Mucosa of rectum (tissue), 2 donors: ENCODE data around the gene SFTPB.

Experiments
- H3K27ac ChIP-seq, 2 donors: one replicate each; pipeline ENCODE4 v1.7.0; 2013; ENCODE audit warnings: inconsistent platforms in 2 of 2, low read depth in 2 of 2, low read length in 2 of 2
- H3K27me3 ChIP-seq, 2 donors: one replicate each; pipeline ENCODE4 v1.7.0; 2013; ENCODE audit warnings: low read length in 2 of 2; ENCODE audit not compliant: control insufficient read depth in 2 of 2, insufficient read depth in 2 of 2
- H3K36me3 ChIP-seq, 2 donors: one replicate each; pipeline ENCODE4 v1.7.0; 2013; ENCODE audit warnings: low read length in 2 of 2; ENCODE audit not compliant: control insufficient read depth in 2 of 2, insufficient read depth in 2 of 2
- H3K4me1 ChIP-seq, 2 donors: one replicate each; pipeline ENCODE4 v1.7.0; 2013; ENCODE audit warnings: low read length in 2 of 2, mild to moderate bottlenecking in 1 of 2; ENCODE audit not compliant: control insufficient read depth in 2 of 2, insufficient read depth in 2 of 2
- H3K4me3 ChIP-seq, 2 donors: one replicate each; pipeline ENCODE4 v1.7.0; 2013; ENCODE audit warnings: low read length in 2 of 2
- H3K9ac ChIP-seq, 2 donors: one replicate each; pipeline ENCODE4 v1.7.0; 2013; ENCODE audit warnings: low read length in 2 of 2, low read depth in 1 of 2, mild to moderate bottlenecking in 1 of 2
- H3K9me3 ChIP-seq, 2 donors: one replicate each; pipeline ENCODE4 v1.7.0; 2013; ENCODE audit warnings: low read length in 2 of 2; ENCODE audit not compliant: control insufficient read depth in 2 of 2
- donor health status: healthy.
- donor health status: Normal muscosa, but diverticular disease.

The SFTPB gene

GRCh38 chr2:85647823-85648526 is 20.0 kb downstream of the SFTPB start:
- H3K4me1 ChIP-seq, result no peaks in the 10 kb centered on the region
- H3K27me3 ChIP-seq, result no peaks in the 10 kb centered on the region
- no peak overlapping the region for H3K9ac ChIP-seq
- peaks cover 57 to 61% of the 10 kb centered on the region in 2 donors for H3K36me3 ChIP-seq
- no peak overlapping the region for H3K4me3 ChIP-seq
- no peaks in the 10 kb centered on the region for H3K9me3 ChIP-seq
- no peak overlapping the region for H3K27ac ChIP-seq

- Histone ChIP-seq H3K27me3 (no peaks in the 10 kb centered on the region), H3K4me1 (no peaks in the 10 kb centered on the region), H3K36me3 (peaks cover 72 to 79% of the 10 kb centered on the region in 2 donors), H3K27ac (no peak overlapping the region), H3K9ac (no peak overlapping the region), H3K4me3 (no peak overlapping the region), H3K9me3 (no peaks in the 10 kb centered on the region)
Observed at GRCh38 chr2:85646166-85646565, 21.8 kb downstream of the SFTPB start.

- Histone ChIP-seq H3K4me3 (no peak overlapping the region), H3K4me1 (no peaks in the 10 kb centered on the region), H3K27ac (no peak overlapping the region), H3K36me3 (peaks cover 79 to 84% of the 10 kb centered on the region in 2 donors), H3K27me3 (no peaks in the 10 kb centered on the region), H3K9ac (no peak overlapping the region), H3K9me3 (no peaks in the 10 kb centered on the region)
Observed at GRCh38 chr2:85644909-85645308, 23.1 kb downstream of the SFTPB start.

- peaks cover 73 to 88% of the 10 kb centered on the region in 2 donors for H3K36me3 ChIP-seq
Observed at GRCh38 chr2:85642725-85643124, 25.3 kb downstream of the SFTPB start.

GRCh38 chr2:85635636-85636035 is 32.4 kb downstream of the SFTPB start:
- Histone ChIP-seq H3K4me1 (no peaks in the 10 kb centered on the region), H3K27ac (no peak overlapping the region), H3K27me3 (no peaks in the 10 kb centered on the region), H3K9ac (no peak overlapping the region), H3K9me3 (no peaks in the 10 kb centered on the region), H3K36me3 (peaks cover 60 to 79% of the 10 kb centered on the region in 2 donors), H3K4me3 (no peak overlapping the region)

More at GRCh38 chr2:85642725-85643124, 25.3 kb downstream of the SFTPB start:
- Histone ChIP-seq H3K4me1 (no peaks in the 10 kb centered on the region), H3K9me3 (no peaks in the 10 kb centered on the region), H3K27ac (no peak overlapping the region), H3K9ac (no peak overlapping the region), H3K27me3 (no peaks in the 10 kb centered on the region), H3K4me3 (no peak overlapping the region)

- Histone ChIP-seq H3K27me3 (no peaks in the 10 kb centered on the region), H3K9ac (no peak overlapping the region), H3K9me3 (no peaks in the 10 kb centered on the region), H3K27ac (no peak overlapping the region), H3K4me1 (no peaks in the 10 kb centered on the region), H3K36me3 (peaks cover 65 to 80% of the 10 kb centered on the region in 2 donors), H3K4me3 (no peak overlapping the region)
Observed at GRCh38 chr2:85635011-85635410, 33.0 kb downstream of the SFTPB start.

GRCh38 chr2:85631316-85631715 is 36.7 kb downstream of the SFTPB start:
- Histone ChIP-seq H3K4me1 (no peaks in the 10 kb centered on the region), H3K36me3 (peaks cover 59 to 66% of the 10 kb centered on the region in 2 donors), H3K9me3 (no peaks in the 10 kb centered on the region), H3K27ac (no peak overlapping the region), H3K4me3 (no peak overlapping the region), H3K9ac (no peak overlapping the region), H3K27me3 (no peaks in the 10 kb centered on the region)

GRCh38 chr2:85628658-85629057 is 39.3 kb downstream of the SFTPB start:
- Histone ChIP-seq H3K36me3 (peaks cover 61 to 66% of the 10 kb centered on the region in 2 donors), H3K4me3 (no peak overlapping the region), H3K9me3 (no peaks in the 10 kb centered on the region), H3K9ac (no peak overlapping the region), H3K4me1 (no peaks in the 10 kb centered on the region), H3K27me3 (no peaks in the 10 kb centered on the region), H3K27ac (no peak overlapping the region)

GRCh38 chr2:85623991-85624390 is 44.0 kb downstream of the SFTPB start:
- Histone ChIP-seq H3K27ac (no peak overlapping the region), H3K9ac (no peak overlapping the region), H3K9me3 (no peaks in the 10 kb centered on the region), H3K4me1 (peaks cover 5% of the 10 kb centered on the region in 2 donors), H3K27me3 (no peaks in the 10 kb centered on the region), H3K36me3 (peaks cover 39 to 65% of the 10 kb centered on the region in 2 donors), H3K4me3 (no peak overlapping the region)

GRCh38 chr2:85621338-85621737 is 46.7 kb downstream of the SFTPB start:
- Histone ChIP-seq H3K27ac (no peak overlapping the region), H3K9ac (no peak overlapping the region), H3K4me3 (no peak overlapping the region), H3K36me3 (peaks cover 30 to 57% of the 10 kb centered on the region in 2 donors), H3K9me3 (no peaks in the 10 kb centered on the region), H3K27me3 (no peaks in the 10 kb centered on the region), H3K4me1 (peaks cover 16% of the 10 kb centered on the region in 2 donors)
